ENCODE data around the gene VPS26C.

- TF ChIP-seq GATA2 (IDR thresholded peaks at IDR 0.05; ENCODE audit: low read depth, low read length), result no peak
- TF ChIP-seq GATA3 (IDR thresholded peaks at IDR 0.05; ENCODE audit: low read depth, low read length), result no peak
Measured at GRCh38 chr21:37237346-37237745, 29.8 kb downstream of the VPS26C start.

Data from SH-SY5Y (cell line).